Measurements from ENCODE around the gene RAB6B. TPM values are rescaled to one million over a fixed set of nuclear protein-coding genes. Genes with fewer than 3 reads are reported as not detected.

The RAB6B gene
- total RNA-seq, 1 experiment from 2014 or later, result 14.1 TPM

- Histone ChIP-seq H3K27ac (ENCODE audit: low read depth, low read length) (no peak overlapping the region), H4K20me1 (ENCODE audit: insufficient read depth) (no peaks in the 10 kb centered on the region), H3K9me2 (ENCODE audit: insufficient read depth) (no peaks in the 10 kb centered on the region), H3K27me3 (ENCODE audit: insufficient read depth, low read length) (no peaks in the 10 kb centered on the region), H3K9me3 (ENCODE audit: control insufficient read depth in 1 of 2, insufficient read depth in 1 of 2, low read depth in 1 of 2, low read length in 2 of 2) (no peaks in the 10 kb centered on the region), H3K9ac (ENCODE audit: low read length) (no peak overlapping the region), H3K4me3 (replicated peaks in 1 of 2; ENCODE audit: low read depth in 1 of 2, low read length in 2 of 2) (no peak overlapping the region), H2AFZ (ENCODE audit: low read depth, low read length, poor library complexity, severe bottlenecking) (no peak overlapping the region), H3K4me1 (ENCODE audit: control insufficient read depth in 1 of 2, insufficient read depth in 2 of 2, low read length in 2 of 2) (no peaks in the 10 kb centered on the region), H3K4me2 (ENCODE audit: low read length) (no peak overlapping the region), H3K36me3 (ENCODE audit: control insufficient read depth in 1 of 2, insufficient read depth in 2 of 2, low read length in 2 of 2) (no peaks in the 10 kb centered on the region), H3K79me2 (ENCODE audit: insufficient read depth, low read length) (no peaks in the 10 kb centered on the region)
- ChIA-PET POLR2A (no interaction called here), CTCF (no interaction called here), RAD21 (ENCODE audit: low non-redundant PET in 1 of 2, low total read pairs in 2 of 2, uncharacterized antibody in 2 of 2, unreplicated experiment in 2 of 2) (no interaction called here)
- no TSS peak for BruUV-seq (replicated peaks)
- TF ChIP-seq CTCF (IDR thresholded peaks at IDR 0.05 in 2 of 3, conservative IDR thresholded peaks at IDR 0.05 in 1 of 3; ENCODE audit: borderline replicate concordance in 1 of 3, insufficient read depth in 1 of 3, low read depth in 2 of 3, low read length in 2 of 3) (no peak), MAX (IDR thresholded peaks at IDR 0.05) (no peak), ATF3 (IDR thresholded peaks at IDR 0.05) (no peak), EZH2phosphoT487 (IDR thresholded peaks at IDR 0.05; ENCODE audit: borderline replicate concordance) (no peak), SP1 (IDR thresholded peaks at IDR 0.05; ENCODE audit: low read depth) (no peak), ZFX (IDR thresholded peaks at IDR 0.05) (no peak), CBX3 (IDR thresholded peaks at IDR 0.05; ENCODE audit: low read depth) (no peak), RAD21 (IDR thresholded peaks at IDR 0.05; ENCODE audit: low read depth) (no peak), TCF7L2 (IDR thresholded peaks at IDR 0.05; ENCODE audit: borderline replicate concordance, extremely low read depth, insufficient read depth, insufficient read length) (no peak), JUND (IDR thresholded peaks at IDR 0.05) (no peak), CEBPB (IDR thresholded peaks at IDR 0.05; ENCODE audit: low read depth) (no peak), SRF (IDR thresholded peaks at IDR 0.05; ENCODE audit: low read depth) (no peak)
- intact Hi-C loops (cut with micrococcal nuclease), result no loop called here
- DNase-seq (ENCODE audit: low read depth, low spot score) (no peak), ATAC-seq (no peak)
These were observed 33.5 kb downstream of the RAB6B start for GRCh38 chr3:133862161-133862560.

Measured in HCT116 (cell line).